Measurements from ENCODE around the gene IRX1. TPM values are rescaled to one million over a fixed set of nuclear protein-coding genes. Genes with fewer than 3 reads are reported as not detected.

IRX1 gene
- total RNA-seq, 2 donors from 2014 or later, result not detected

- H3K27me3 Mint-ChIP-seq (ENCODE audit: low read depth), result peaks cover 64% of the 10 kb centered on the region
- no peak for DNase-seq
- H3K9me3 Mint-ChIP-seq, result peaks cover 0 to 1% of the 10 kb centered on the region in 2 donors
- no peak overlapping the region for H3K27ac Mint-ChIP-seq
- no peak overlapping the region for H3K4me3 Mint-ChIP-seq
- no peak for ATAC-seq (replicated peaks in 1 of 2)
- H3K36me3 Mint-ChIP-seq (ENCODE audit: insufficient read depth in 2 of 2), result peaks cover 5% of the 10 kb centered on the region in 2 donors
- H3K4me1 Mint-ChIP-seq (ENCODE audit: low read depth), result peaks cover 8% of the 10 kb centered on the region
These were observed 711 bp downstream of the IRX1 start for GRCh38 chr5:3596261-3596825.

GRCh38 chr5:3596857-3597166, 1.2 kb downstream of the IRX1 start:
- no peak overlapping the region for H3K4me3 Mint-ChIP-seq

GRCh38 chr5:3597167-3598007, 1.8 kb downstream of the IRX1 start:
- DNase-seq (no peak), ATAC-seq (replicated peaks in 1 of 2) (no peak)
- Mint-ChIP-seq H3K36me3 (ENCODE audit: insufficient read depth in 2 of 2) (peaks cover 7 to 9% of the 10 kb centered on the region in 2 donors), H3K4me1 (ENCODE audit: low read depth) (peaks cover 8% of the 10 kb centered on the region), H3K27me3 (ENCODE audit: low read depth) (peaks cover 63% of the 10 kb centered on the region), H3K4me3 (no peak overlapping the region), H3K9me3 (peaks cover 0 to 3% of the 10 kb centered on the region in 2 donors), H3K27ac (no peak overlapping the region)

More at GRCh38 chr5:3596857-3597166, 1.2 kb downstream of the IRX1 start:
- DNase-seq, result no peak
- no peak for ATAC-seq (replicated peaks in 1 of 2)
- H3K9me3 Mint-ChIP-seq, result peaks cover 0 to 2% of the 10 kb centered on the region in 2 donors
- peaks cover 64% of the 10 kb centered on the region for H3K27me3 Mint-ChIP-seq (ENCODE audit: low read depth)
- H3K4me1 Mint-ChIP-seq (ENCODE audit: low read depth), result peaks cover 8% of the 10 kb centered on the region
- no peak overlapping the region for H3K27ac Mint-ChIP-seq
- H3K36me3 Mint-ChIP-seq (ENCODE audit: insufficient read depth in 2 of 2), result peaks cover 7 to 9% of the 10 kb centered on the region in 2 donors

DNA sequence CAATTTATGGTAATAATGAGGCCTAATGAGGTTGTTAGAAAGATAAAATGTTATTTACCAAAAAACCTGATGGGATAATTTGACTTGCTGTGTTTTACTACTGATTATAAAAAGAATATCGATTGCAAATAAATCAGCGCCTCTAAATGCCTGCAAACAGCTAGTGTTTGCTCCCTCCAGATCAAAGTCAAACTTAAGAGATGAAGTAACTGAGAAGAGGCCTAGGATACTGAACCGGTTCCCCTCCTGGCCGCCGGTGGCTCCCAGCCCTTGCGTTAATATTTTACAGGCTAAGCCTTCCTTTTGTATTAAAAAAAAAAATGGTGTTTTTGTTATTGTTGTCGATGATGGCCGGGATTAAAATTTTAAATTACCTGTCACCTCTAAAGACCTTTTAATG, 2.6 kb downstream of the IRX1 start:
- ATAC-seq (replicated peaks in 1 of 2), result no peak
- H3K36me3 Mint-ChIP-seq (ENCODE audit: insufficient read depth in 2 of 2), result peaks cover 7 to 9% of the 10 kb centered on the region in 2 donors
- peaks cover 8% of the 10 kb centered on the region for H3K4me1 Mint-ChIP-seq (ENCODE audit: low read depth)

GRCh38 chr5:3598769-3599211, 3.2 kb downstream of the IRX1 start:
- DNase-seq (no peak), ATAC-seq (replicated peaks in 1 of 2) (no peak)
- Mint-ChIP-seq H3K36me3 (ENCODE audit: insufficient read depth in 2 of 2) (peaks cover 7 to 8% of the 10 kb centered on the region in 2 donors), H3K27me3 (ENCODE audit: low read depth) (peaks cover 60% of the 10 kb centered on the region), H3K4me1 (ENCODE audit: low read depth) (peaks cover 6% of the 10 kb centered on the region), H3K4me3 (no peak overlapping the region), H3K9me3 (peaks cover 0 to 3% of the 10 kb centered on the region in 2 donors), H3K27ac (no peak overlapping the region)

More for the DNA sequence above, 2.6 kb downstream of the IRX1 start:
- peaks cover 0 to 3% of the 10 kb centered on the region in 2 donors for H3K9me3 Mint-ChIP-seq
- H3K27me3 Mint-ChIP-seq (ENCODE audit: low read depth), result peaks cover 59% of the 10 kb centered on the region
- H3K27ac Mint-ChIP-seq, result no peak overlapping the region
- no peak for DNase-seq
- H3K4me3 Mint-ChIP-seq, result no peak overlapping the region

- peak in 1 of 2 donors; percentile 25 for ATAC-seq (replicated peaks in 1 of 2)
- Mint-ChIP-seq H3K4me1 (ENCODE audit: low read depth) (no peaks in the 10 kb centered on the region), H3K27me3 (ENCODE audit: low read depth) (peaks cover 58% of the 10 kb centered on the region), H3K4me3 (no peak overlapping the region), H3K27ac (no peak overlapping the region), H3K36me3 (ENCODE audit: insufficient read depth in 2 of 2) (peaks cover 5 to 7% of the 10 kb centered on the region in 2 donors), H3K9me3 (peaks cover 0 to 3% of the 10 kb centered on the region in 2 donors)
- peak in 1 of 2 donors; percentile 18 for DNase-seq
These were observed 3.8 kb downstream of the IRX1 start for GRCh38 chr5:3599226-3600105.

GRCh38 chr5:3600106-3601060, 4.8 kb downstream of the IRX1 start:
- no peaks in the 10 kb centered on the region for H3K4me1 Mint-ChIP-seq (ENCODE audit: low read depth)
- peaks cover 0 to 3% of the 10 kb centered on the region in 2 donors for H3K9me3 Mint-ChIP-seq
- no peak for ATAC-seq (replicated peaks in 1 of 2)
- H3K27me3 Mint-ChIP-seq (ENCODE audit: low read depth), result peaks cover 63% of the 10 kb centered on the region
- peaks cover 5 to 7% of the 10 kb centered on the region in 2 donors for H3K36me3 Mint-ChIP-seq (ENCODE audit: insufficient read depth in 2 of 2)
- H3K4me3 Mint-ChIP-seq, result no peak overlapping the region
- H3K27ac Mint-ChIP-seq, result no peak overlapping the region
- no peak for DNase-seq

DNA sequence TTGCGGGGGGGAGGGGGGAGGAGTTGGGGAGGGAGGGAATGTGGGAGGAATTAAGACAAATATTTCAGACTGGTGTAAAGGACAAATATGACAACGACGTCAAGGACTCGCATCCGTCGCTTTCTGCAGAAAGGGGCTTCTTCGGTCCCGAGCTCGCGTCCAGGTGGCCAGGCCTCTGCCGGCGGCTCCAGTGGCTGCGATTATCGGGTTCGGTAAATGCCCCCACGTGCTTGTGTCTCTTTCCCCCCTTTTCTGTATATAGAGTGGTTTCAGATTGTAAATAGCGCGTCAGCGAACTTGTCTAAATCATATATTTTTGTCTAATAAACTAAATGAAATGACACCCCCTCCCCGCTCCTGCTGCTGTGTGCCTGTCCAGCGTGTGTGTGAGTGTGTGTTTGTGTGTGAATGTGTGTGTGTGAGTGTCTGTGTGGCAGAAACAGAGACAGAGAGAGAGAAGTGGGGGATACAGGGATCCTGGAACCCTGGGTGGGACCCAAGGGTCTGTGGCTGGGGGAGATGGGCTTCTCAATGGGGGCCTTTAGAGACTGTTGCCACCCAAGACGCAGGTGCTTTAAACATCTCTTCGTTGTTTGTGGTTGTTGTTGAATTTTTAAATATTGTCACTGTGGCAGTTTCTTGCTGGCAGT, 5.6 kb downstream of the IRX1 start:
- Mint-ChIP-seq H3K4me1 (ENCODE audit: low read depth) (no peaks in the 10 kb centered on the region), H3K36me3 (ENCODE audit: insufficient read depth in 2 of 2) (peaks cover 5 to 7% of the 10 kb centered on the region in 2 donors), H3K27ac (peak overlapping the region; percentile 21), H3K27me3 (ENCODE audit: low read depth) (peaks cover 63% of the 10 kb centered on the region), H3K9me3 (peaks cover 0 to 3% of the 10 kb centered on the region in 2 donors), H3K4me3 (no peak overlapping the region)
- ATAC-seq (replicated peaks in 1 of 2) (no peak), DNase-seq (no peak)

DNA sequence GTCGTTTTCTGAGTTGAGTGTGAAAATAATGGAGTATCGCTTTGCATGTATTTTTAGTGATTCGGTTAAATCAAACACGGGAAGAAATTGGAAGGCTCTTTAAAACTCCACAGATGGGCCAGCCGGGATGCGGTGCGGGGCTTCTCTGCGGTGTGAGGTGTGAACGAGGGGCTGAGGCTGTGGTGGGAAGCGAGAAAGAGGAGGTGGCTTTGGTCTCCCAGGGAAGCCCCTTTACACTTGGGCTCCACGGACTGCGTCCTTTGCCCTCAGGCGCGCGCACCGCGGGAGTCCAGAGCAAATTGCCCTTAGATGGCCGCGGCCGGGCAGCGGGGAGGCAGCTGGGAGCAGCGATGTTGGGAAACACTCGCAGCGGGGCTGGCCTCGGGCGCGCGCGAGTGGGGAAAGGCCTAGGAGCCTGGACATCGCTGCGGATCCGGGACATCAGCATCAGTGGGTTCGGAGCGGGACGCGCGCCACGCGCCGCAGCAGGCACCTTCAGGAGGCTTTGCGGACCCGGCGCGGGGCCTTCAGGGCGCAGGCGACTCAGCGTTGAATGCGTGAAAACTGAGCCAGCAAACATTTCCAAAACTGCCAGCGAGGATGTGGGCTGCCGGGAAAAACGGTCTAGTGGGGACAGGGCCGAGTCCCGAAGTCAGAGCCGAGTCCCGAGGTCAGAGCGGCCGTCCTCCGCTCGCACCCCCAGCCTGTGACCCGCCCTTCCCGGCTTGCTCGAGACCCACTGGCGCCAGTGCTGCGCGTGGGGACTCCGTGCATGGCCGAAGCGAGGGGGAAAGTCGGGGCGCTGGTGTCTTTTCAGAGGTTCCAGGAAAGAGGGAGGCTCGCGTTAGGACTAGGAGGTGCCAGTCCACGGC, 6.5 kb downstream of the IRX1 start:
- Mint-ChIP-seq H3K36me3 (ENCODE audit: insufficient read depth in 2 of 2) (peaks cover 5 to 10% of the 10 kb centered on the region in 2 donors), H3K4me1 (ENCODE audit: low read depth) (no peaks in the 10 kb centered on the region), H3K4me3 (no peak overlapping the region), H3K27ac (no peak overlapping the region), H3K9me3 (peaks cover 0 to 4% of the 10 kb centered on the region in 2 donors), H3K27me3 (ENCODE audit: low read depth) (peaks cover 64% of the 10 kb centered on the region)
- ATAC-seq (replicated peaks in 1 of 2) (no peak), DNase-seq (no peak)

DNA sequence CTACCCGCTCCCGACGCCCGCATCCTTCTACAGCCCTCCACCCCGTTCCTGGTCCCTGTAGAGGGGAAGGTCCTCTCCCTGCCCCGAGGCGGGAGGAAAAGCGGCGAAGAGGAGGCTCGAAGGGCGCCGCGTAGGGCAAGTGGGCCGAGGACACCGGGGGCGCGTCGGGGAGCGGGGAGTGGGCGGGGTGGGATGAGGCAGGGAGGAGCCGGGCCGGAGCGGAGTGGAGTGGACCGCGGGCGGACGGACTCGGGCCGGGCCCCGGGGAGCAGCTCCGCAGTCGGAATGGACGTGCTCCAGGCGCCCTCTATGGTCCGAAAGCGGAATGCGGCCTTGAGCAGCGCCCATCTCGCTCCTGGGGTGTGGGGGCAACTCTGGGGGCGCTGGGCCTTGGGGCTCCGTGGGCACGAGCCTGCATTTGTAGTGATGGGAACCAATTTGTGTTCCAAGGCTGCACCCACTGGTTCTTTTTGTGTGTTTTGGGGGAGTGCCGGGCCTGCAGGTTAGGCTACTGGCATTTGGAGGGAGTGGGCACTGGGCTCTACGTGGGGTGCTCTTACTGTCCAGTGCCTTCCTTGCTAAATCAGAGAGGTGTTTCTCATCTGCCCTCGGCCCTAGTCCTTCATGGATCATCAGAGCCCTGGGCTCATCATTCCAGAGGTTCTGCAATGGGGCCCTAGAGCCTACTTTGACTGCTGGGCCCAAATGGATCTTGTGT, 7.3 kb downstream of the IRX1 start:
- DNase-seq, result peak in 1 of 2 donors; percentile 32
- ATAC-seq (replicated peaks in 1 of 2), result no peak
- H3K4me1 Mint-ChIP-seq (ENCODE audit: low read depth), result no peaks in the 10 kb centered on the region
- H3K36me3 Mint-ChIP-seq (ENCODE audit: insufficient read depth in 2 of 2), result peaks cover 5 to 10% of the 10 kb centered on the region in 2 donors
- peaks cover 0 to 4% of the 10 kb centered on the region in 2 donors for H3K9me3 Mint-ChIP-seq
- H3K27ac Mint-ChIP-seq, result no peak overlapping the region
- peaks cover 64% of the 10 kb centered on the region for H3K27me3 Mint-ChIP-seq (ENCODE audit: low read depth)
- H3K4me3 Mint-ChIP-seq, result no peak overlapping the region
